ENCODE data around the gene DNASE2B.

The DNASE2B gene

GRCh38 chr1:84398175-84399155, at the start of gene DNASE2B:
Gene DNASE2B, plus strand, starts transcription at chr1:84398484. Its CDS starts 81 bp downstream, at chr1:84398565.
- no peak for DNase-seq

DNA sequence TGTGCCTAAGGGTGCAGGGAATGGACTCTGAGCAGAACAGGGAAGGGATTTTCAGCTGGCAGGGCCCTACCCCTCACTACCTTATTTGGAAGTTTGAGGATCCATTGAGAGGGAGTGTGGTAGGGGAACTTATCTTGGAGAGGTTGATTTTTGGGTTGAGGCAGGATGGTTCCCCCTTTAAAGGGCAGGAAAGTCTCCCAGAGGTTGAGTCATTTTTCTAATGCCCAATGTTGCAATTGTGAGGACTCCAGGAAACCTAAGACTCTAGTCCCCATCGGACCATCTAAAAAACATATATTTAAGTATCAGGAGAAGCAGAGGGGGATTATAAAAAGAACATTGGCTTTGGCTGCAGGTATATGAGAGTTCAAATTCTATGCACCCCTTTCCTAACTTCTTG, 49.5 kb upstream of the DNASE2B start:
- DNase-seq: no peak

DNA sequence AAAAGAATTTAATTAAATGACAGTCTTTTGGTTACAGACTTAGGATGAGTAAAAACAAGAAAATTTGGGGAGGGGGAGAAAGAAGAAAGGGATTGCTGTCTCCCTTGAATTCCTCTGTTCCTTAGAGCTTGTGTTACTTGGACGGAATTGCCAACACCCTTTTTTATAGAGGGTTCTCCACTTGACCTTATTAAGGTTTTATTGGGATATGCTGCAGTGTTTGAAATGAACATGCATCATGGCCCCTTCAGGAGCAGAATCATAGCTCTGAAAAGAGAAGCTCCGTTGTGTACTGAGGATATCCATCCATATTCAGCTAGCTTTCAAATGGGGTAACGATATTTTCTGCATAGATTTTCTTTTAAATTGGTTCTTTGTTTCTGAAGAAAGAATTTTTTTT, 48.2 kb upstream of the DNASE2B start:
- DNase-seq: no peak

DNA sequence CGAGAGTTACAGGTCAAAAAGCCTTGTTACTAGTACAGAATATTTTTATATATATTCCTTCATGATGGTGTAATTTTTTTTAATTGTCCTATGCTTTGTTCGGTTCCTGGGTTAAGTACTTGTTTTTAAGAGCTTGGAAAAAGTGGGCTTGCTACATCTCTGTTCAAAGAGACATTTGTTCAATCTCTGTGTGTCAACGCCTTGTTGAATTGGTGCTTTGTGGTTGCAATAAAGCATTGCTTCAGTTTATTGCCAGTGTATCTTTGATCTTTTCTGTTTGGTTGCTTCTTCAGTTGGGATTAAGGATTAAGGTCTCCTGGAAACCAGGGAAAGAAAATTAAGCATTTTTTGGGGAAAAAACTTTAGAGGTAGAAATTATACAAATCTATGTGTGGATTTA, 47.7 kb upstream of the DNASE2B start:
- no peak for DNase-seq

- no peak for DNase-seq
Measured at GRCh38 chr1:84352298-84353106, 45.8 kb upstream of the DNASE2B start.

DNA sequence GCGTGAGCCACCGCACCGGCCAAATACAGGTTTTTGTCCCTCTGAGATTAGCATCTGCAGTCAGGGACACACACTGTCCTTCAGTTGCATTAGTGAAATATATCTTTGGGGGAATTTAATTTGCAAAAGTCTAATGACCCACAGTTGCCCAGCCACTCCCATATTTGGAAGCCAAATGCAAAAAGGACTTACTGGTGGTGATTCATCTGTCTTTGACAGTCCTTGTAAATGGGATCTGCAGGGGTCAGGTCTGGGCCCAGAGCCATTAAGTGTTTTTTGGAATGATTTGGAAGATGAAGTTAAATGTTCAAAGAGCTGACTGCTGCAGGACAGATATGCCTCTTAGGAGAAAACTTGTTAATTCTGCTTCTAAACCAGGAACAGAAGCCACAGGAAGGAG, 44.6 kb upstream of the DNASE2B start:
- no peak for DNase-seq

DNA sequence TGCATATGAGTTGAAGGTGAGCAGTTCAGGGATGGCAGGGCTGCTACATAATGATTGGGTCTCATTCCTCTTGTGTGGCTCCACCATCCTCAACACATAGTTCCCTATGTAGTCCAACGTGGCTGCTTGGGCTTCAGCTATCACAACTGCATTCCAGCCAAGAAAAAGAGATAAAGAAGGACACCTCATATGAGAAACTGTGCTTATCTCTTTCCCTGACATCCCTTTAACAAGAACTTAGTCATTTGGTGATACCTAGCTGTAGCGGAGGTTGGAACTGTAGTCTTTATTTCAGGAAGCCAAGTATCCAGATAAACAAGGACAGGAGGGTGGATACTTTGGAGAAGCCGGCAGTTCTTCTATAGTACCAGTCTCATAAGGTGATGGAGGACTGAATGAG, 42.7 kb upstream of the DNASE2B start:
- no peak for DNase-seq

- DNase-seq: no peak
Measured at GRCh38 chr1:84356881-84357280, 41.4 kb upstream of the DNASE2B start.

DNA sequence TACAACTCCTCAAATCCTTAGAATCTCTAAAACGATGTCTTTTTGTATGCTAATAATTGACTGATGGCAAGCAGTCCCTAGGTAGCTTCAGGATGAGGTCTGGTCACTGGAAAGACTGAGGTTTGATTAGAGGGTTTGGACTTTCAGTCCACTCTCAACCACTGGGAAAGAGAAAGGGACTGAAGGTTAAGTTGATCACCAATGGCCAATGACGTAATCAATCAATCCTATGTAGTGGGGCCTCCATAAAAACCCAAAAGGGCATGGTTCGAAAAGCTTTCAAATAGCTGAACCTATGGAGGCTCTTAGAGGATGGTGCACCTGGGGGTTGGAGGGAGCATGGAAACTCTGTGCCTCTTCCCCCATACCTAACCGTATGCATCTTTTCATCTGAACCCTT, 39.6 kb upstream of the DNASE2B start:
- no peak for DNase-seq

- no peak for DNase-seq
Measured at GRCh38 chr1:84360316-84360715, 38.0 kb upstream of the DNASE2B start.

DNA sequence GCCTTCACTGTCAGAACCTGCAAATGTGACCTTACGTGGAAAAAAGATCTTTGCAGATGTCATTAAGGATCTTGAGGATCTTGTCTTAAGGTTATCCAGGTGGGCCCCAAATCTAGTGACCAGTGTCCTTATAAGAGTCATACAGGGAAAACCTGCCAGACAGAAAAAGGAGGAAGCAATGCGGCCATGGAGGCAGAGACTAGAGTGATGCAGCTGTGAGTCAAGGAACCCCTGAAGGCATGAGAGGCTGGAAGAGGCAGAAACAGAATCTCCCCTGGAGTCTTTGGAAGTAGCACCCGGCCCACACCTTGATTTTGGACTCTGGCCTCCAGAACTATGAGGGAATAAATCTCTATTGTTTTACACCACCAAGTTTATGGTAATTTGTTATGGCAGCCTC, 36.5 kb upstream of the DNASE2B start:
- DNase-seq: no peak

GRCh38 chr1:84363019-84363418, 35.3 kb upstream of the DNASE2B start:
- DNase-seq: no peak

DNA sequence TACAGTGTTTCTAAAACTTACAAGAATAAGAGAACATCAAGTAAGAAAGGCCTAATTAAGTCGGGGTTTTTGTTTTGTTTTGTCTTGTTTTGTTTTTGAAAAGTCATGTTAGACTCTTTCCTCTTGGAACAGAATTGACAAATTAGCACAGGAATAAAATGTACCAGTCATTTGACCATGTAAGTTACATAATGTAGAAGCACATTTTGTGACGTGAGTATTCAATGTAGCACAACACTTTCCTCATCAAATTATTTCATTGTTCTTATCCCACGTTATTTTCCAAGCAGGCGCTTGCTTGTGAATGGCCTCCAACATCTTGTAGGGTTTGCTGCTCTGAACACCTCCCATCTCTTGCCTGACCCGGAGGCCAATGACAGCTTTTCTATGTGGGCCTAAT, 34.7 kb upstream of the DNASE2B start:
- DNase-seq: no peak

DNA sequence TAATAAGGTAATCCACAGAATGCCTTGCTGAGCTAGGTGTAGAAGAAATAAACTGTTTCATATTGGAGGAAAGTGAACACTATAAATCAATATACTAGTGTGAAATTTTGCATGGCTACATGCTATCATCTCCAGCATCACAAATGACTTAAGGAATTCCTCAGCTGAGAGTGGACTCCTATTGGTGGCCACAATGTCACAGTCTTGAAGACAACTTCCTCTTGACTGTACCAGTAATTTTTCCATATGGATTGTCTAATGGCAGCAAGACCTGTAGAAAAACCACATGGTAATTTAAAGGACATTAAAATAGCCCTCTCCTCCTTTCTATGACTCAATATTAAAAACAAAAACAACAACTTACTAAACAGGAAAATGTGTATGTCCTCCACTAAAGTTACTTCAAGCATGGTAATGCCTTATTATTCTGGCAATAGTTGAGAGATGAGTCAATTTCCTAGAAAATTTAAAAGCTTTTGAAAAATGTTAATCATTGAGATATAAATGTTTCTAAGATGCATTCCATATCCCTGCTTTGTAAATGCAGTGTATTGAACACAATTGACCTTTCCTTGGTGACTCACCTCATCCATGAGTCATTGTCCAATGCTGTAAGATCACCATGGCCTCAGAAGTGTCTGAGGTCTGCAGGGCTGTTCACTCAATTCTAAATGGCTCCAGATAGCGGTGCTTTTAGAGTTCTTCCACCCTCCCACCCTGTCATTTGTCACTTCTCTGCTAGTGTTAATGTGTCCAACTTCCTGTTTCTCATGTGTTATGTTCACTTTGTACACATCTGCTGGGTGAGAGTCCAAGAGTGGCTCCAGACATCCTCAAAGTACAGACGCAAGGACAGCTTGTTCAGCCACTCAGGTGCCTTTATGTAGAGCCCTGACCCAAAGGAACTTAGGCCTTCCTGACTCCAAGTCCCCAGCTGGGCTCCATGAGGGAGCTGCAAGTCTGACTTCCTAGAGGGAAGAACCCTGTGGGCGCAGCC, 32.8 kb upstream of the DNASE2B start:
- no peak for DNase-seq

DNA sequence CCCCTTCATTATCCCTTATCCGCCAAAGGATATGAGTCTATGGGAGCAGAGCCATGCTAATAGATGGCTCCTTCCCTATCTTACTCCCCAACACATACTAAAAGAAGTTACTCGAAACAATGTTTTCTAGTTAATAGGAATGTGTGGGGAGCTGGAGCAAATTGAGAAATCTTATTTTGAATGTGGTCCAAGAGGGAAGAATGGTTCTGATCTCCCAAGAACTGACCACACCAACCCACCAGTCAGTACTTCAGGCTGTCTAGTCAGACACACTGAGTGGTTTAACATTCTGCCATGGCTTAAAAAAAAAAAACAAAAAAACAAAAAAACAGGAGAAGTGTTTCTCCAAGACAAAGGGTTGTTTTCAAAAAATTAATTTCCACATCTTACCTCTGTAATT, 31.5 kb upstream of the DNASE2B start:
- no peak for DNase-seq

DNA sequence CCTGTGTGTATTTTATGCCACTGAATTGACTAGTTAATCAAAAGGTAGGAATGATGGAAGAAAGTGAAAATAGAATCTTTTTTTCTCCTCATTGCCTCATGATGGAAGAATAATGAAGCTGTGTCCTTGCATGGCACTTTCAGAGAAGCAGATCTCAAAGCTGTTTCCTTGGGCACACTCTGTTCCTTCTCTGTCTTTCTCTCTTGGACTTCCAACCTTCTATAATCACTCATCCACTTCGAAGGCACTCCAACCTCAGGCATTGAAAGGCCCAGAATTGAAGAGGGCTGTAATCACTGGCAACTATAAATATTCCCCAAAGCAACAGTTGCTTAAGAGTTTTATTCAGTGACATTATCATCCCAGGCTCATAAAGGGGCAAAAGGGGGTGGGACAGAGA, 31.1 kb upstream of the DNASE2B start:
- DNase-seq: no peak

DNA sequence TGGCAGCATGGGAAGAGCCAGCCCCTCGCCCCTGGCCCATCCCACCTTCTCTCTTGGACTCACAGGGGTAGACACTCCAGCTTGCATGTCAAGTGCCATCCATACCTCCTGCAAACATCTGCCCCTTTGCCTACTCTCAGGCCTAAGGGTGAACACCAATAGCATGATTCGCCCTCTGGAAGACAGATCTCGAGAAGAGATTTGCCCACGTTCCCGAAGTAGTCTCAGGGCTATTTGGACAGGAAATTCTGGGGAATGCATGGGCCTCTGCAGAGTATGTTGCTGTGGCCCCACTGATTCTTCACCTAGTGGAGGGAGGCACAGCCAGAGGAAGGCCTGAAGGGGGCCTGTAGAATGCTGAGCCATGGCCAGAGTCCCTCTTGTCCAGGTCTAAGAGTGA, 29.8 kb upstream of the DNASE2B start:
- no peak for DNase-seq

GRCh38 chr1:84370266-84370665, 28.0 kb upstream of the DNASE2B start:
- no peak for DNase-seq

DNA sequence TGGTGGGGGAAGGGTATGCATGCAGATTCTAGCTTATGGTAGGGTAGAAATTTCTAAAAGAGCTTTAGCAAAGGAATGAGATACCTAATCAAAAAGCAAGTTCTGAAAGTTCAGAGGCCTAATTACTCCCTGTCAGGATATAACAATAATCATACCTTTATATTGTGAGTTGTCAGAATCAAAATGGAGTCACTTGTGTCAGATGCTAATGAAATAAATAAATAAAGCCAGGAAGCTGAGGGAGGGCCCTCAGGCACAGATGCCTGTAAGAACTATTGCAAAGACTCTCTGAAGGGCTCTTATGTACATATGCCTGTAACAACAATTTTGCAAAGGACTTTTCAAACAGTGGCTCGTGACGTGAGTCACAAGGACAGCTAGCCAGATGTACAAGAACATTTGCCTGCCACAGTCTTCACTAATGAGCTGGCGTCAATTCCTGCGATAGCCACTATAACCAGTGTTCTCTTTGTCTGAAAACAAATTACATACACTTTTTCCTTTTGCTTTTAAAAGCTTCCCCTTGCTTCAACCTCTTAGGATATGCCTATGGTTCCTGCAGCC, 27.4 kb upstream of the DNASE2B start:
- no peak for DNase-seq

DNA sequence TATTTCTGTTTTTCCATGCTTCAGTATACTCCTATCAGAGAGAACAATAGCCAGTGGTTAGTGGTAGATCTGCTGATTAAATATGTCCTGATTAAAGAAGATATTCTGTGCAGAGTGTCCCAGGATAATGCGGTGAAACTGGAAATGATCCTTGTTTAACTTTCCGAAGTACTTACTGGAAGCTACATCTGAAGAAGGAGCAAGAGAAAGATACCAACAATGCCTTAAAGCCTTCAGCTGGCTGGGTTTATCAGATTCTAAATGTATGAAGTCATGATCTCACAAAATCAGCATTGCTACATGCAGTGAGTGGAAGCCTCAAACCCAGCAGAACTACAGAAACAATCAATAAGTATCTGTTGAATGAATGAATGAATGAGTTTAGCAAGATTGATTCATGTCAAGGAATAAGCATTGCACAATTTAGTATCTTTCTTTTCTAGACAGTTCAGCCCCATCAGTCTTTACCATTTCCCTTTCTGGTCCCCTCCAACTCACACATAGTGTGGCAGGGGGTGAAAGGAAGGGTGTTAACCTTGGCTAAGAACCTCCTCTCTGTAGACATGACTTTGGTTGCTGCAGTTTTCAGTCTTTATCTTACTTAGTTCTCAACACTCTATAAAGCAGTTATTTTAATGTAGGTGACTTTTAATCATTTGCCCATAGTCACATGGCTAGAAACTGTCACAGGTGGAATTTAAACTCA, 24.7 kb upstream of the DNASE2B start:
- DNase-seq: no peak

- DNase-seq: no peak
Measured at GRCh38 chr1:84374991-84375696, 23.1 kb upstream of the DNASE2B start.
